ENCODE results near the gene MPC2.

DNA sequence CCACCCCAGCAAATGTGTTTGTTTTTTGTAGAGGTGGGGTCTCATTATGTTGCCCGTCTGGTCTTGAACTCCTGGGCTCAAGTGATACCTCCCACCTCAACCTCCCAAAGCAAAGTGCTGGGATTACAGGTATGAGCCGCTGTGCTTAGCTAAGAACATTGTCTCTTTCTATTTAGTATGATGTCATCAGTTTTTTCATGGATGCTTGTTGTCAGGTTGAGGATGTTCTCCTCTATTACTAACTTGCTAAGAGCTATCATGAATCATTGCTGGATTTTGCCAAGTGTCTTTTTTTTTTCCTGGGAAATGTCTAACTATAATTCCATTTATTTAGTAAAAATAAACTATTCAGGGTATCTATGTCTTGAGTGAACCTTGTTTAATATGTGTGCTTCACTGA, 19.0 kb upstream of the MPC2 start:
- TF ChIP-seq POLR2A (IDR thresholded peaks at IDR 0.05; ENCODE audit: low read length) (no peak), GATA1 (IDR thresholded peaks at IDR 0.05; ENCODE audit: low read depth, low read length) (no peak)
